Prostate gland (tissue), 2 donors: ENCODE measurements around the gene ANKRD40. TPM values are rescaled to one million over a fixed set of nuclear protein-coding genes. Genes with fewer than 3 reads are reported as not detected.
"Not testable (repeated sequence)": the region's sequence is repeated elsewhere in the genome, so short reads cannot be mapped to it uniquely, and the experiment has no call there.

Experiments used
- DNase-seq: peaks from one replicate; pipeline ENCODE4 v3.0.0-alpha.2; 2019; ENCODE audit warnings: low spot score
- H3K27ac ChIP-seq, 2 donors: fragments of 200-600 bp; sonication (generic); 2 replicates each; pipeline ENCODE4 v1.5.1; 2017 to 2019
- H3K27me3 ChIP-seq: fragments of 200-600 bp; sonication (generic); replicated peaks from 2 replicates; pipeline ENCODE4 v1.5.1; 2019; ENCODE audit not compliant: insufficient read depth
- H3K36me3 ChIP-seq, 2 donors: fragments of 200-600 bp; sonication (generic); 1 replicate in 1 of 2; 2 replicates in 1 of 2; pipeline versions ENCODE4 v1.5.1 to v1.8.1; 2017 to 2019
- H3K4me1 ChIP-seq: fragments of 200-600 bp; sonication (generic); replicated peaks from 2 replicates; pipeline ENCODE4 v1.5.1; 2019
- H3K4me3 ChIP-seq, 2 donors: fragments of 200-600 bp; sonication (generic); 2 replicates each; pipeline ENCODE4 v1.5.1; 2017 to 2019
- H3K9me3 ChIP-seq: fragments of 200-600 bp; sonication (generic); 2 replicates; pipeline ENCODE4 v1.5.1; 2017
- CTCF ChIP-seq, 4 experiments: fragments of 200-600 bp in 2 of 4; fragments of 450-650 bp in 2 of 4; sonication (generic) in 2 of 4; IDR thresholded peaks; 1 replicate in 3 of 4; 2 replicates in 1 of 4; pipeline ENCODE4 v1.5.1; 2016 to 2019; ENCODE audit warnings: antibody characterized with exemption in 4 of 4, mild to moderate bottlenecking in 2 of 4, moderate library complexity in 2 of 4
- POLR2A ChIP-seq: fragments of 450-650 bp; IDR thresholded peaks from one replicate; pipeline ENCODE4 v1.6.1; 2016; ENCODE audit warnings: antibody characterized with exemption, mild to moderate bottlenecking
- POLR2AphosphoS5 ChIP-seq: sonication (generic); formaldehyde crosslinking; IDR thresholded peaks from one replicate; pipeline ENCODE4 v1.6.1; 2017; ENCODE audit warnings: antibody characterized with exemption
- WGBS: methylation state at CpG from one replicate; pipeline ENCODE4 v1.1.5; 2018; 5-methylcytosine and 5-hydroxymethylcytosine counted together
- intact Hi-C: fragments of 100-400 bp; cut with DNase I; formaldehyde crosslinking; loops from one replicate; pipeline ENCODE4 v1.14.2; 2022
- total RNA-seq, 2 donors: library from RNA; depleted of rRNA; stranded (reverse); fragments of >200 nt; gene quantifications; one replicate each; pipeline ENCODE4 v1.1.0, GENCODE V29; 2016

ANKRD40 gene
- total RNA-seq, 2 donors from 2014 or later = 31.2 to 36.0 TPM

DNA sequence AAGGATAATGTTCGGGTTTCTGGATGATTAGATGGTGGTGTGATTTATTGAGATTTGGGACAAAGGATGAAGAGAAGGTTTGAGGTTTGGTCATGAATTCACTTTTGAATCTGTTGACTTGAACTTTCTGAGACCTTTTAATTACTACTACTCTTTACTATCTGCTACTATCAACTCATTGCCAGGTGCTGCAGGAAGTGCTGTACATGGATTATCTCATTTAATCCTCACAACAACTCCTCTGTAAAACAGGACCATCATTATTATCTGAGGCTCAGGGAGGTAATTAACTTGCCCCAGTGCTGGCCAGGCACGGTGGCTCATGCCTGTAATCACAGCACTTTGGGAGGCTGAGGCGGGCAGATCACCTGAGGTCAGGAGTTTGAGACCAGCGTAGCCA, 2.9 kb upstream of the ANKRD40 start:
- Histone ChIP-seq H3K36me3 (no peaks in the 10 kb centered on the region), H3K27ac (no peak overlapping the region), H3K4me3 (no peak overlapping the region), H3K4me1 (peaks cover 10% of the 10 kb centered on the region), H3K27me3 (no peaks in the 10 kb centered on the region), H3K9me3 (no peaks in the 10 kb centered on the region)
- no peak for DNase-seq
- intact Hi-C loops = no loop called here
- TF ChIP-seq POLR2A = no peak
- no peak for TF ChIP-seq CTCF (IDR thresholded peaks at IDR 0.05)
- no peak for TF ChIP-seq POLR2AphosphoS5
- 91% methylated on average over 4 of the region's 4 CpGs for WGBS

GRCh38 chr17:50710025-50710424, 2.3 kb upstream of the ANKRD40 start:
- Histone ChIP-seq H3K4me3 (no peak overlapping the region), H3K27ac (no peak overlapping the region)
- WGBS = 95% methylated on average over 2 of the region's 2 CpGs

GRCh38 chr17:50709053-50709452, 1.3 kb upstream of the ANKRD40 start:
- H3K27me3 ChIP-seq, H3K9me3 ChIP-seq, H3K36me3 ChIP-seq, DNase-seq, intact Hi-C loops: not testable (repeated sequence)
- H3K27ac ChIP-seq = peak overlapping the region; percentile 89 to 93
- WGBS = 82% methylated on average over 4 of the region's 4 CpGs
- H3K4me3 ChIP-seq = peak overlapping the region in 1 of 2 donors; percentile 70
- H3K4me1 ChIP-seq = peaks cover 10% of the 10 kb centered on the region

More at GRCh38 chr17:50710025-50710424, 2.3 kb upstream of the ANKRD40 start:
- no peaks in the 10 kb centered on the region for H3K9me3 ChIP-seq
- no peak for DNase-seq
- H3K4me1 ChIP-seq = peaks cover 10% of the 10 kb centered on the region
- no peaks in the 10 kb centered on the region for H3K36me3 ChIP-seq
- TF ChIP-seq CTCF (IDR thresholded peaks at IDR 0.05) (no peak), POLR2A (no peak), POLR2AphosphoS5 (no peak)
- H3K27me3 ChIP-seq = no peaks in the 10 kb centered on the region
- intact Hi-C loops = no loop called here

GRCh38 chr17:50708050-50709000, 611 bp upstream of the ANKRD40 start:
- H3K4me1 ChIP-seq = peaks cover 10% of the 10 kb centered on the region
- H3K4me3 ChIP-seq = peak overlapping the region; percentile 63 to 70
- no peak for DNase-seq
- TF ChIP-seq CTCF (IDR thresholded peaks at IDR 0.05) (peak in 1 of 4 experiments; percentile 4), POLR2A (no peak)
- H3K9me3 ChIP-seq = no peaks in the 10 kb centered on the region
- peak overlapping the region; percentile 89 to 93 for H3K27ac ChIP-seq
- 1% methylated on average over 6 of the region's 6 CpGs for WGBS
- intact Hi-C loops = no loop called here
- H3K36me3 ChIP-seq = no peaks in the 10 kb centered on the region
- H3K27me3 ChIP-seq = no peaks in the 10 kb centered on the region

- H3K36me3 ChIP-seq = peaks cover 0 to 7% of the 10 kb centered on the region in 2 donors
- no peak for DNase-seq
- H3K9me3 ChIP-seq = no peaks in the 10 kb centered on the region
- intact Hi-C loops = no loop called here
- no peak for TF ChIP-seq CTCF (IDR thresholded peaks at IDR 0.05)
- no peak for TF ChIP-seq POLR2AphosphoS5
- TF ChIP-seq POLR2A = no peak
- H3K4me1 ChIP-seq = no peaks in the 10 kb centered on the region
- H3K27me3 ChIP-seq = no peaks in the 10 kb centered on the region
- WGBS = 69% methylated on average over 3 of the region's 3 CpGs
- no peak overlapping the region for H3K27ac ChIP-seq
- no peak overlapping the region for H3K4me3 ChIP-seq
These were observed 4.6 kb downstream of the ANKRD40 start for GRCh38 chr17:50703162-50703561.
